GM10248 (cell line): Measurements from ENCODE around the gene PDHA2.
"Not testable (repeated sequence)": the region's sequence is repeated elsewhere in the genome, so short reads cannot be mapped to it uniquely, and the experiment has no call there.

Source experiments
- CTCF ChIA-PET: fragments of 300-600 bp; sonication (Branson Sonifier 250); formaldehyde crosslinking; extraction: SDS; loops from one replicate; lab custom pipeline; 2021; ENCODE audit warnings: antibody characterized with exemption; lab: Yijun Ruan, JAX
- POLR2A ChIA-PET: fragments of 350-650 bp; sonication (Branson Sonifier 250); formaldehyde crosslinking; extraction: SDS; loops from one replicate; lab custom pipeline; 2020; ENCODE audit warnings: antibody characterized with exemption; lab: Yijun Ruan, JAX
- DNase-seq: peaks from one replicate; pipeline ENCODE4 v3.0.0; 2012; ENCODE audit errors: extremely low spot score
- CTCF ChIP-seq: IDR thresholded peaks from 2 replicates; pipeline ENCODE4 v1.5.1; 2012; ENCODE audit warnings: mild to moderate bottlenecking, low read depth; ENCODE audit errors: extremely low read depth, missing control alignments, control extremely low read depth

Gene PDHA2

GRCh38 chr4:95867919-95868318, 28.0 kb downstream of the PDHA2 start:
- POLR2A ChIA-PET, result no interaction called here
- no peak for DNase-seq

DNA sequence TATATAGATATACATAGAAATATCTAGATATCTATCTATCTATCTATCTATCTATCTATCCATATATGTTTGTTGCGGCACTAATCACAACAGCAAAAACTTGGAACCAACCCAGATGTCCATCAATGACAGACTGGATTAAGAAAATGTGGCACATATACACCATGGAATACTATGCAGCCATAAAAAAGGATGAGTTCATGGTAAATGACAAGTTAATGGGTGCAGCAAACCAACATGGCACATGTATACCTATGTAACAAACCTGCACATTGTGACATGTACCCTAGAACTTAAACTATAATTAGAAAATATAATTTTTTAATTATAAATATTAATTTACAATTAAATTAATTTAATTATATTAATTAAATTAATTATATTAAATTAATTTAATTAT, 29.5 kb downstream of the PDHA2 start:
- DNase-seq, POLR2A ChIA-PET, CTCF ChIA-PET: not testable (repeated sequence)

More at GRCh38 chr4:95867919-95868318, 28.0 kb downstream of the PDHA2 start:
- no peak for TF ChIP-seq CTCF
- CTCF ChIA-PET, result no interaction called here

- ChIA-PET POLR2A (no interaction called here), CTCF (no interaction called here)
- no peak for TF ChIP-seq CTCF
- no peak for DNase-seq
These were observed 30.1 kb downstream of the PDHA2 start for GRCh38 chr4:95869961-95870500.

DNA sequence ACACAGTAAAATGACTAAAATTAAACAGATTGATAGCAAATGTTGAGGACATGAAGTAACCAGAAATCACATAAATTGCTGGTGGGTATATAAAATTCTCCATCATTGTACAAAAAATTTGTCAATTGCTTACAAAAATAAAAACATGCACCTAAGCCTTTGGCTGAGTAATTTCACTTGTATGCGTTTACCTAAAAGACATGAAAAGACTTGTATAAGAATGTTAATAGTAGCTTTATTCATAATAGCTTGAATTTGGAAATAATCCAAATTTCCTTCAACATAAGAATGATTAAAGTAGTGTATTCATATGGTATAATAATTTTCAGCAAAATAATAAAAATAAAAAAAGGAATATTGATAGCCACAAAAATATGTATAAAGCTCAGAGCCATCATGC, 37.7 kb downstream of the PDHA2 start:
- no peak for TF ChIP-seq CTCF
- DNase-seq, result no peak
- CTCF ChIA-PET, result no interaction called here
- POLR2A ChIA-PET, result no interaction called here

GRCh38 chr4:95887551-95887950, 47.7 kb downstream of the PDHA2 start:
- ChIA-PET CTCF (no interaction called here), POLR2A (no interaction called here)
- DNase-seq, result no peak
- TF ChIP-seq CTCF, result no peak

GRCh38 chr4:95889662-95890061, 49.8 kb downstream of the PDHA2 start:
- ChIA-PET CTCF (interaction anchor here (1.3 kb wide), 1 partner anchor 16 kb away, joined by 3 read pairs; no protein-coding TSS in a partner anchor), POLR2A (no interaction called here)
- TF ChIP-seq CTCF, result no peak
- no peak for DNase-seq
